Osteoblast (primary cell): ENCODE results near the gene TBL1XR1. TPM values are rescaled to one million over a fixed set of nuclear protein-coding genes. Genes with fewer than 3 reads are reported as not detected.
"Not testable (repeated sequence)": the region's sequence is repeated elsewhere in the genome, so short reads cannot be mapped to it uniquely, and the experiment has no call there.

Experiments used
- DNase-seq: peaks from one replicate; pipeline ENCODE4 v3.0.0; 2011; ENCODE audit warnings: low spot score, mixed read lengths; ENCODE audit not compliant: insufficient read length; ENCODE audit errors: missing footprints
- H2AFZ ChIP-seq: 2 replicates; pipeline ENCODE4 v1.6.0; 2011; ENCODE audit warnings: mild to moderate bottlenecking, low read length
- H3K27ac ChIP-seq: 2 replicates; pipeline ENCODE4 v1.5.1; 2011; ENCODE audit warnings: mild to moderate bottlenecking, low read depth, low read length, moderate library complexity
- H3K27me3 ChIP-seq: 2 replicates; pipeline ENCODE4 v1.6.0; 2012; ENCODE audit warnings: mild to moderate bottlenecking, control low read depth, inconsistent platforms, low read length, moderate library complexity; ENCODE audit not compliant: insufficient read depth
- H3K36me3 ChIP-seq: 2 replicates; pipeline ENCODE4 v1.5.1; 2011; ENCODE audit warnings: mild to moderate bottlenecking, low read length, control low read depth, moderate library complexity; ENCODE audit not compliant: insufficient read depth
- H3K4me1 ChIP-seq: 2 replicates; pipeline ENCODE4 v1.5.1; 2011; ENCODE audit warnings: mild to moderate bottlenecking, low read length, control low read depth, moderate library complexity; ENCODE audit not compliant: insufficient read depth
- H3K4me2 ChIP-seq: 2 replicates; pipeline ENCODE4 v1.6.0; 2011; ENCODE audit warnings: mild to moderate bottlenecking, low read length; ENCODE audit not compliant: insufficient read depth
- H3K4me3 ChIP-seq: fragments of 200-600 bp; sonication (generic); 3 replicates; pipeline ENCODE4 v1.5.1; 2012; ENCODE audit warnings: mild to moderate bottlenecking, low read length, inconsistent platforms; ENCODE audit not compliant: insufficient read depth
- H3K79me2 ChIP-seq: 2 replicates; pipeline ENCODE4 v1.6.0; 2012; ENCODE audit warnings: mild to moderate bottlenecking, low read length, control low read depth, inconsistent platforms; ENCODE audit not compliant: insufficient read depth
- H3K9me3 ChIP-seq: 2 replicates; pipeline ENCODE4 v1.5.1; 2011; ENCODE audit warnings: low read depth, low read length, control low read depth
- H4K20me1 ChIP-seq: 2 replicates; pipeline ENCODE4 v1.6.0; 2012; ENCODE audit warnings: mild to moderate bottlenecking, low read length, control low read depth; ENCODE audit not compliant: insufficient read depth
- CTCF ChIP-seq: IDR thresholded peaks from 2 replicates; pipeline ENCODE4 v1.5.1; 2011; ENCODE audit warnings: mild to moderate bottlenecking, low read depth, low read length, moderate library complexity; ENCODE audit errors: extremely low read depth
- total RNA-seq: library from RNA; depleted of rRNA; stranded (reverse); fragments of >200 nt; gene quantifications from 2 replicates; pipeline ENCODE4 v1.2.3, GENCODE V29; 2012

TBL1XR1 gene
- total RNA-seq, 1 donor, result 297 TPM

DNA sequence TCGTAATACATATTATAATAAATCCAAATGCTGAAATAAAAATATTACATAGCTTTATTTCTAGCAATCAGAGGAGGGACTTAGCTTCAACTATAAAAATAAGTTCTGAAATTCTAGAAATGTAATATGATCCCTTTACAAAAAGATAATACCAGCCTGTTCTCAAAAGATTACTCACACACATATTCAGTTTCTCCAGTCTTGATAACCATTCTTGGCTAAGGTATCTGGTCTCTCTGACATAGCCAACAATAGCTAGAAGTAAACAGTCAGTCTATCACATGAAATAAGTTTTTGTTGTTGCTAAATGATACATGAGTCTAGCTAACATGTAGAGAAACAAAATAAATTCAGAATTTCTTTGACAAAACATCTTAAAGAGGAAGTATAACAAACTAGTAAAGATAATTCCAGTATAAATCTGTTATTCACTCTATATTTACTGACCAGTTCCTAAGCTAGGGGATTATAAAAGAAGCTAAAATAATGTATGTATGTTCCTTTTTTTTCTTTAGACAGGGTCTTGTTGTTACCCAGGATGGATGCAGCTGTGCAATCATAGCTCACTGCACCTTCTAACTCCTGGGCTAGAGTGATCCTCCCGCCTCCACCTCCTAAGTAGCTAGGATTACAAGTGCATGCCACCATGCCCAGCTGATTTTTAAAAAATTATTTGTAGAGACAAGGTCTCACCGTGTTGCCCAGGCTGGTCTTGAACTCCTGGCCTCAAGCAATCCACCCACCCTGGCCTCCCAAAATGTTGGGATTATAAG lies 170.6 kb downstream of the TBL1XR1 start:
- Histone ChIP-seq H4K20me1 (no peaks in the 10 kb centered on the region), H3K36me3 (peaks cover 38% of the 10 kb centered on the region), H3K9me3 (no peaks in the 10 kb centered on the region), H3K27ac (no peak overlapping the region), H3K27me3 (no peaks in the 10 kb centered on the region), H3K4me2 (no peak overlapping the region), H3K4me3 (no peak overlapping the region), H3K4me1 (peaks cover 14% of the 10 kb centered on the region), H2AFZ (no peak overlapping the region), H3K79me2 (peaks cover 3% of the 10 kb centered on the region)
- TF ChIP-seq CTCF, result no peak
- DNase-seq, result no peak

GRCh38 chr3:177015881-177016280 lies 181.4 kb downstream of the TBL1XR1 start:
- H3K27me3 ChIP-seq, result no peaks in the 10 kb centered on the region
- no peak overlapping the region for H3K4me3 ChIP-seq
- peaks cover 17% of the 10 kb centered on the region for H3K36me3 ChIP-seq
- no peak overlapping the region for H2AFZ ChIP-seq
- no peak for DNase-seq
- H4K20me1 ChIP-seq, result no peaks in the 10 kb centered on the region
- H3K9me3 ChIP-seq, result no peaks in the 10 kb centered on the region
- no peak overlapping the region for H3K27ac ChIP-seq
- H3K4me1 ChIP-seq, result no peaks in the 10 kb centered on the region
- H3K79me2 ChIP-seq, result no peaks in the 10 kb centered on the region
- TF ChIP-seq CTCF, result no peak
- H3K4me2 ChIP-seq, result no peak overlapping the region

- Histone ChIP-seq H3K36me3 (peaks cover 9% of the 10 kb centered on the region), H3K9me3 (no peaks in the 10 kb centered on the region), H3K27me3 (no peaks in the 10 kb centered on the region), H4K20me1 (no peaks in the 10 kb centered on the region), H3K4me2 (no peak overlapping the region), H2AFZ (no peak overlapping the region), H3K79me2 (no peaks in the 10 kb centered on the region), H3K4me3 (no peak overlapping the region), H3K4me1 (no peaks in the 10 kb centered on the region), H3K27ac (no peak overlapping the region)
- no peak for TF ChIP-seq CTCF
- peak; percentile 10 for DNase-seq
These were observed 183.5 kb downstream of the TBL1XR1 start for GRCh38 chr3:177013681-177014280.

- H3K79me2 ChIP-seq, result no peaks in the 10 kb centered on the region
- no peak overlapping the region for H3K27ac ChIP-seq
- H3K27me3 ChIP-seq, result no peaks in the 10 kb centered on the region
- H4K20me1 ChIP-seq, result no peaks in the 10 kb centered on the region
- no peak overlapping the region for H3K4me2 ChIP-seq
- TF ChIP-seq CTCF, result no peak
- DNase-seq, result no peak
- peaks cover 5% of the 10 kb centered on the region for H3K9me3 ChIP-seq
- no peaks in the 10 kb centered on the region for H3K4me1 ChIP-seq
- H2AFZ ChIP-seq, result no peak overlapping the region
- H3K36me3 ChIP-seq, result no peaks in the 10 kb centered on the region
- H3K4me3 ChIP-seq, result no peak overlapping the region
These were observed 191.4 kb downstream of the TBL1XR1 start for GRCh38 chr3:177005718-177006405.

DNA sequence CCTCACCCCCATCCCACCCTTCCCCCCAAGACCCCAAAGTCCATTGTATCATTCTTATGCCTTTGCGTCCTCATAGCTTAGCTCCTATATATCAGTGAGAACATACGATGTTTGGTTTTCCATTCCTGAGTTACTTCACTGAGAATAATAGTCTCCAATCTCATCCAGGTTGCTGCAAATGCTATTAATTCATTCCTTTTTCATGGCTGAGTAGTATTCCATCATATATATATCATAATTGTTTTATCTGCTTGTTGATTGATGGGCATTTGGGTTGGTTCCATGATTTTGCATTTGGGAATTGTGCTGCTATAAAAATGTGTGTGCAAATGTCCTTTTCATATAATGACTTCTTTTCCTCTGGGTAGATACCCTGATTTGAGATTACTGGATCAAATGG lies 197.1 kb downstream of the TBL1XR1 start:
- not testable (repeated sequence) for H3K27me3 ChIP-seq, DNase-seq, H3K79me2 ChIP-seq

More for the DNA sequence above, 197.1 kb downstream of the TBL1XR1 start:
- not testable (repeated sequence) for H2AFZ ChIP-seq, H4K20me1 ChIP-seq, H3K9me3 ChIP-seq, H3K27ac ChIP-seq, H3K4me1 ChIP-seq, H3K4me3 ChIP-seq, H3K36me3 ChIP-seq, H3K4me2 ChIP-seq
